Measurements from ENCODE around the gene OR8G1. TPM values are rescaled to one million over a fixed set of nuclear protein-coding genes. Genes with fewer than 3 reads are reported as not detected.

The OR8G1 gene
- total and polyA plus RNA-seq, 2 of the 8 experiments (the other 6 are each of a cell fraction or from before 2014, with no cell fraction given), result not detected

DNA sequence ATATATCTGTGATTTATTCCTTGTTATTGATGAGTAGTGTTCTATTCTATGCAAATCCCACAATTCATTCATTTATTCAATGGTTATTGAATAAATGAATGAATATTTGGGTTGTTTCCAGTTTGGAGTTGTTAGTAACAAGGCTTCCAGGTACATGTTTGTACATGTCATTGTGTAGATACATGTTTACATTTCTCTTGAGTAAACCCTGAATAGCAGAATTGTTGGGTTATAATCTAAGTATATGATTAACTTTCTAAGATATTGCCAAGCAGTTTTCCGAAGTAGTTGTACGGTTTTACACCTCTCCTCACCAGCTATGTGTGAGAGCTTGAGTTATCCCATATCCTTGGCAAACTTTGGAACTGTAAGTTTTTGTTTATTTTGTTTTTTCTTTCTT, 18.5 kb upstream of the OR8G1 start (continued):
- TF ChIP-seq CTCF (IDR thresholded peaks at IDR 0.05; ENCODE audit: control extremely low read depth in 1 of 3, insufficient read depth in 1 of 3, low read depth in 1 of 3, low read length in 3 of 3) (no peak), SUZ12 (IDR thresholded peaks at IDR 0.05; ENCODE audit: low read length) (no peak)
- TF ChIP-seq, protein P1, sequence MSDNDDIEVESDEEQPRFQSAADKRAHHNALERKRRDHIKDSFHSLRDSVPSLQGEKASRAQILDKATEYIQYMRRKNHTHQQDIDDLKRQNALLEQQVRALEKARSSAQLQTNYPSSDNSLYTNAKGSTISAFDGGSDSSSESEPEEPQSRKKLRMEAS (IDR thresholded peaks at IDR 0.05), result no peak

Measured in H1 (cell line).